Measurements from ENCODE around the gene KRT4. TPM values are rescaled to one million over a fixed set of nuclear protein-coding genes. Genes with fewer than 3 reads are reported as not detected.

The KRT4 gene
- total and polyA plus RNA-seq, 2 experiments from 2014 or later = not detected

GRCh38 chr12:52832451-52832850 lies 18.5 kb upstream of the KRT4 start (continued):
- TF ChIP-seq REST (IDR thresholded peaks at IDR 0.05; ENCODE audit: unreplicated experiment) = no peak

DNA sequence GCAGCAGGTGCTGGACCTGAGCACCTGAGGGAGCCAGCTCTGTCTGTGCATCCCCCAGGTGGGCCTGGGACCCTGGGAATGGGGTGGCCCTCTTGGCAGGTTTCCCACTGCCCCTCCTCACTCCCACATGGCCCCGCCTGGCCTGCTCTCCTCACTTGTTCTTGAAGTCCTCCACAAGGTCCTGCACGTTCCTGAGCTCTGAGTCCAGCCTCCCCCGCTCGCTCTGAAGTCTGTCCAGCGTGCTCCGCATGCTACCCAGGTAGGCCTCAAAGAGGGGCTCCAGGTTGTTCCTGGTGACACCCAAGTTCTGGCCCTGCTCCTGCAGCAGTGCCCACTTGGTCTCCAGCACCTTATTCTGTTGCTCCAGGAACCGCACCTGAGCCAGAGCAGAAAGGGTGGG lies 17.3 kb upstream of the KRT4 start:
- Mint-ChIP-seq H3K4me1 (no peaks in the 10 kb centered on the region; the same call in 1 of the 3 replicates), H3K27ac (no peak overlapping the region), H3K4me3 (no peak overlapping the region), H3K36me3 (ENCODE audit: low read depth) (no peaks in the 10 kb centered on the region), H3K27me3 (ENCODE audit: insufficient read depth, low read depth, poor library complexity) (peaks cover 9% of the 10 kb centered on the region), H3K9me3 (no peaks in the 10 kb centered on the region; the same call in 1 of the 3 replicates)
- Histone ChIP-seq H4K20me1 (replicated peaks; ENCODE audit: insufficient read depth) (no peaks in the 10 kb centered on the region), H3K79me2 (replicated peaks; ENCODE audit: insufficient read depth) (no peaks in the 10 kb centered on the region), H3F3A (replicated peaks; ENCODE audit: low read depth) (no peaks in the 10 kb centered on the region), H3K9me2 (ENCODE audit: insufficient read depth) (peaks cover 13% of the 10 kb centered on the region; the same call in 1 of the 2 replicates), H3K4me1 (ENCODE audit: insufficient read depth) (no peaks in the 10 kb centered on the region), H3K36me3 (ENCODE audit: insufficient read depth) (no peaks in the 10 kb centered on the region), H2AFZ (no peak overlapping the region; the same call in 1 of the 2 replicates), H3K4me3 (no peak overlapping the region), H3K27ac (ENCODE audit: low read depth) (no peak overlapping the region), H3K27me3 (ENCODE audit: insufficient read depth) (no peaks in the 10 kb centered on the region), H3K4me2 (no peak overlapping the region)
- ATAC-seq (no peak), DNase-seq (ENCODE audit: low spot score) (no peak)
- no peak for TF ChIP-seq CREB1 (CRISPR knock-in tag; IDR thresholded peaks at IDR 0.05; ENCODE audit: low read depth)
- no peak for TF ChIP-seq ZNF114 (CRISPR knock-in tag; IDR thresholded peaks at IDR 0.05)
- TF ChIP-seq, protein P1, sequence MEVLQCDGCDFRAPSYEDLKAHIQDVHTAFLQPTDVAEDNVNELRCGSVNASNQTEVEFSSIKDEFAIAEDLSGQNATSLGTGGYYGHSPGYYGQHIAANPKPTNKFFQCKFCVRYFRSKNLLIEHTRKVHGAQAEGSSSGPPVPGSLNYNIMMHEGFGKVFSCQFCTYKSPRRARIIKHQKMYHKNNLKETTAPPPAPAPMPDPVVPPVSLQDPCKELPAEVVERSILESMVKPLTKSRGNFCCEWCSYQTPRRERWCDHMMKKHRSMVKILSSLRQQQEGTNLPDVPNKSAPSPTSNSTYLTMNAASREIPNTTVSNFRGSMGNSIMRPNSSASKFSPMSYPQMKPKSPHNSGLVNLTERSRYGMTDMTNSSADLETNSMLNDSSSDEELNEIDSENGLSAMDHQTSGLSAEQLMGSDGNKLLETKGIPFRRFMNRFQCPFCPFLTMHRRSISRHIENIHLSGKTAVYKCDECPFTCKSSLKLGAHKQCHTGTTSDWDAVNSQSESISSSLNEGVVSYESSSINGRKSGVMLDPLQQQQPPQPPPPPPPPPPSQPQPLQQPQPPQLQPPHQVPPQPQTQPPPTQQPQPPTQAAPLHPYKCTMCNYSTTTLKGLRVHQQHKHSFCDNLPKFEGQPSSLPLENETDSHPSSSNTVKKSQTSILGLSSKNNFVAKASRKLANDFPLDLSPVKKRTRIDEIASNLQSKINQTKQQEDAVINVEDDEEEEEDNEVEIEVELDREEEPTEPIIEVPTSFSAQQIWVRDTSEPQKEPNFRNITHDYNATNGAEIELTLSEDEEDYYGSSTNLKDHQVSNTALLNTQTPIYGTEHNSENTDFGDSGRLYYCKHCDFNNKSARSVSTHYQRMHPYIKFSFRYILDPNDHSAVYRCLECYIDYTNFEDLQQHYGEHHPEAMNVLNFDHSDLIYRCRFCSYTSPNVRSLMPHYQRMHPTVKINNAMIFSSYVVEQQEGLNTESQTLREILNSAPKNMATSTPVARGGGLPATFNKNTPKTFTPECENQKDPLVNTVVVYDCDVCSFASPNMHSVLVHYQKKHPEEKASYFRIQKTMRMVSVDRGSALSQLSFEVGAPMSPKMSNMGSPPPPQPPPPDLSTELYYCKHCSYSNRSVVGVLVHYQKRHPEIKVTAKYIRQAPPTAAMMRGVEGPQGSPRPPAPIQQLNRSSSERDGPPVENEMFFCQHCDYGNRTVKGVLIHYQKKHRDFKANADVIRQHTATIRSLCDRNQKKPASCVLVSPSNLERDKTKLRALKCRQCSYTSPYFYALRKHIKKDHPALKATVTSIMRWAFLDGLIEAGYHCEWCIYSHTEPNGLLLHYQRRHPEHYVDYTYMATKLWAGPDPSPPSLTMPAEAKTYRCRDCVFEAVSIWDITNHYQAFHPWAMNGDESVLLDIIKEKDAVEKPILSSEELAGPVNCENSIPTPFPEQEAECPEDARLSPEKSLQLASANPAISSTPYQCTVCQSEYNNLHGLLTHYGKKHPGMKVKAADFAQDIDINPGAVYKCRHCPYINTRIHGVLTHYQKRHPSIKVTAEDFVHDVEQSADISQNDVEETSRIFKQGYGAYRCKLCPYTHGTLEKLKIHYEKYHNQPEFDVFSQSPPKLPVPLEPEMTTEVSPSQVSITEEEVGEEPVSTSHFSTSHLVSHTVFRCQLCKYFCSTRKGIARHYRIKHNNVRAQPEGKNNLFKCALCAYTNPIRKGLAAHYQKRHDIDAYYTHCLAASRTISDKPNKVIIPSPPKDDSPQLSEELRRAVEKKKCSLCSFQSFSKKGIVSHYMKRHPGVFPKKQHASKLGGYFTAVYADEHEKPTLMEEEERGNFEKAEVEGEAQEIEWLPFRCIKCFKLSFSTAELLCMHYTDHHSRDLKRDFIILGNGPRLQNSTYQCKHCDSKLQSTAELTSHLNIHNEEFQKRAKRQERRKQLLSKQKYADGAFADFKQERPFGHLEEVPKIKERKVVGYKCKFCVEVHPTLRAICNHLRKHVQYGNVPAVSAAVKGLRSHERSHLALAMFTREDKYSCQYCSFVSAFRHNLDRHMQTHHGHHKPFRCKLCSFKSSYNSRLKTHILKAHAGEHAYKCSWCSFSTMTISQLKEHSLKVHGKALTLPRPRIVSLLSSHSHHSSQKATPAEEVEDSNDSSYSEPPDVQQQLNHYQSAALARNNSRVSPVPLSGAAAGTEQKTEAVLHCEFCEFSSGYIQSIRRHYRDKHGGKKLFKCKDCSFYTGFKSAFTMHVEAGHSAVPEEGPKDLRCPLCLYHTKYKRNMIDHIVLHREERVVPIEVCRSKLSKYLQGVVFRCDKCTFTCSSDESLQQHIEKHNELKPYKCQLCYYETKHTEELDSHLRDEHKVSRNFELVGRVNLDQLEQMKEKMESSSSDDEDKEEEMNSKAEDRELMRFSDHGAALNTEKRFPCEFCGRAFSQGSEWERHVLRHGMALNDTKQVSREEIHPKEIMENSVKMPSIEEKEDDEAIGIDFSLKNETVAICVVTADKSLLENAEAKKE (CRISPR knock-in tag; IDR thresholded peaks at IDR 0.05) = no peak
- TF ChIP-seq, protein P2, sequence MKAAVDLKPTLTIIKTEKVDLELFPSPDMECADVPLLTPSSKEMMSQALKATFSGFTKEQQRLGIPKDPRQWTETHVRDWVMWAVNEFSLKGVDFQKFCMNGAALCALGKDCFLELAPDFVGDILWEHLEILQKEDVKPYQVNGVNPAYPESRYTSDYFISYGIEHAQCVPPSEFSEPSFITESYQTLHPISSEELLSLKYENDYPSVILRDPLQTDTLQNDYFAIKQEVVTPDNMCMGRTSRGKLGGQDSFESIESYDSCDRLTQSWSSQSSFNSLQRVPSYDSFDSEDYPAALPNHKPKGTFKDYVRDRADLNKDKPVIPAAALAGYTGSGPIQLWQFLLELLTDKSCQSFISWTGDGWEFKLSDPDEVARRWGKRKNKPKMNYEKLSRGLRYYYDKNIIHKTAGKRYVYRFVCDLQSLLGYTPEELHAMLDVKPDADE (IDR thresholded peaks at IDR 0.05) = no peak
